Measurements from ENCODE around the gene DYDC2. TPM values are rescaled to one million over a fixed set of nuclear protein-coding genes. Genes with fewer than 3 reads are reported as not detected.

DYDC2 gene
- total and polyA plus RNA-seq, 2 of the 4 experiments (the other 2 are of a cell fraction), result not detected

DNA sequence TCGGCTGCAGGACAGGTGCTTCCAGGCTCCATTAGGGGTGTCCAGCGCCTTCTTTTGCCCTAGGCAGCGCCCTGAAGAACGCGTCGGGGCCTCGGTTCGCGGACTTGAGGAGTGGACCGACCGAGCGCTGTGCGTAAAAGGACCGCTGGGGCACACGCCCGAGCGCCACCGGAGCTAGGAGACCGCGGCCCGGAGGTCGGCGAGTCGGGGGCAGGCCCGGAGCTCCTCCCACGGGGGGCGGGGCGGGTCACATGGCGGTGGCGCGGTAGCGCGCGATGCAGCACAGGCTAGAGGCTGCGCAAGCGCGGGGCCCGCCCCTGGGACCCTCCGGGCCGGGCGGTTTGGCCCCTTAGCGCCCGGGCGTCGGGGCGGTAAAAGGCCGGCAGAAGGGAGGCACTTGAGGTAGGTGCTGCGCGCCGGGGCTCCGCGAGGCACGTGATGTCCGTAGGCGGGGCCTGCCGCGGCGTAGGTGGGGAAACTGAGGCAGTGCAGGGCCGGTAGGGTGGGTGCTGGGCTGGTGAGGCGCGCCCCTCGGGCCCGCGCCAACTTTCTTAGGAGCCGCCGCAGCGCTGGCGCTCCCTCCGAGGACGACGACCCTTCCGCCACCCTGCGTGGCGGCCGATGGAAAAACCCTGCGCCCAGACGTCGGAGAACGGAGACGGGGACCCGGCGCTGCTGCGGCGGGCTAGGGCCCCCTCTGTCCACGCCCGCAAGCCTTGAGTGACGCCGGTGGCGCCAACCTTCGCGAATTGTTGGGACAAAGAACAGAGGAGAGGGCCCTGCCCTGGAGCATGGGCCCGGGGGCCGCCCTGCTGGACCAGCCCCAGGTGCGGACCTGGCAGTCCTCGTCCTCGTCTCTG, 51.9 kb downstream of the DYDC2 start, which contains the start of gene PRXL2A:
Gene PRXL2A, plus strand, starts transcription at position 310 of the 860 bp plus-strand sequence. CDS start 11,917 bp downstream, outside the sequence.
- H2AK5ac ChIP-seq (ENCODE audit: low read depth, low read length), result no peak within 1 kb of the TSS
- no peak within 1 kb of the TSS for H4K8ac ChIP-seq (ENCODE audit: low read depth in 2 of 2, low read length in 2 of 2)
- ATAC-seq (ENCODE audit: low read depth) (peak; percentile 87), DNase-seq (no peak)
- no peak within 1 kb of the TSS for H3K56ac ChIP-seq (ENCODE audit: extremely low read depth, insufficient read depth, low read length)
- no peaks in the 10 kb centered on the region for H3K9me3 ChIP-seq (ENCODE audit: control insufficient read depth, insufficient read depth, low read length)
- H3K18ac ChIP-seq (ENCODE audit: low read depth, low read length), result no peak within 1 kb of the TSS
- no peak within 1 kb of the TSS for H3K23ac ChIP-seq (ENCODE audit: low read depth, low read length)
- no peaks in the 10 kb centered on the region for H3K36me3 ChIP-seq (ENCODE audit: control insufficient read depth, insufficient read depth, low read length)
- ChIA-PET CTCF (no interaction called here), POLR2A (ENCODE audit: unreplicated experiment) (no interaction called here)
- peak within 1 kb of the TSS; percentile 75 for H2AK9ac ChIP-seq (replicated peaks; ENCODE audit: low read depth, low read length, poor library complexity)
- H3K27me3 ChIP-seq (ENCODE audit: control insufficient read depth, insufficient read depth, low read length), result peaks cover 18% of the 10 kb centered on the region
- BruUV-seq (replicated peaks), result no TSS peak
- H3K4me2 ChIP-seq (ENCODE audit: low read depth, low read length), result peak within 1 kb of the TSS; percentile 68; the same call in 1 of the 2 replicates
- H2BK5ac ChIP-seq (ENCODE audit: low read depth, low read length, poor library complexity, severe bottlenecking), result no peak within 1 kb of the TSS
- H4K5ac ChIP-seq (ENCODE audit: low read depth, low read length), result no peak within 1 kb of the TSS
- no peak within 1 kb of the TSS for H4K91ac ChIP-seq (ENCODE audit: insufficient read depth, low read depth, low read length)
- no peaks in the 10 kb centered on the region for H3K79me1 ChIP-seq (ENCODE audit: low read depth in 1 of 2, low read length in 2 of 2)
- H3K27ac ChIP-seq (ENCODE audit: insufficient read depth, low read length), result no peak within 1 kb of the TSS
- H3K9me1 ChIP-seq (ENCODE audit: insufficient read depth, low read length), result peaks cover 3% of the 10 kb centered on the region; the same call in 1 of the 2 replicates
- H2BK20ac ChIP-seq (ENCODE audit: low read depth, low read length), result no peak within 1 kb of the TSS
- H2AFZ ChIP-seq (replicated peaks; ENCODE audit: low read length, poor library complexity), result peak within 1 kb of the TSS; percentile 84
- no peak within 1 kb of the TSS for H3K14ac ChIP-seq (replicated peaks; ENCODE audit: low read depth, low read length)
- intact Hi-C loops (cut with micrococcal nuclease), result no loop called here
- 3% methylated on average over 38 of the region's 96 CpGs; no CpG with 5 or more reads in 1 of the 2 experiments for WGBS, 2 experiments (ENCODE audit: extremely low coverage in 2 of 2, insufficient read length in 1 of 2)
- no peak within 1 kb of the TSS for H3K9ac ChIP-seq (ENCODE audit: low read depth, low read length)
- no peaks in the 10 kb centered on the region for H4K20me1 ChIP-seq (ENCODE audit: insufficient read depth, low read length)
- H3K4ac ChIP-seq (ENCODE audit: low read depth, low read length), result no peak within 1 kb of the TSS
- H3K4me1 ChIP-seq (ENCODE audit: control insufficient read depth, insufficient read depth, low read length), result peaks cover 2% of the 10 kb centered on the region; the same call in 1 of the 2 replicates
- dilution Hi-C loops (cut with HindIII; ENCODE audit: low sequenced_read_pairs, unreplicated experiment), result no loop called here
- peak within 1 kb of the TSS; percentile 43 for H3K4me3 ChIP-seq (ENCODE audit: insufficient read depth, low read depth, low read length)
- TF ChIP-seq CEBPB (IDR thresholded peaks at IDR 0.05; ENCODE audit: low read depth, low read length) (no peak), RCOR1 (IDR thresholded peaks at IDR 0.05; ENCODE audit: insufficient replicate concordance, low read length) (no peak), SMC3 (IDR thresholded peaks at IDR 0.05; ENCODE audit: low read depth, low read length) (no peak), NFE2L2 (IDR thresholded peaks at IDR 0.05; ENCODE audit: low read depth, low read length) (no peak), POLR2A (IDR thresholded peaks at IDR 0.05; ENCODE audit: low read depth, low read length) (no peak), RFX5 (IDR thresholded peaks at IDR 0.05; ENCODE audit: low read depth, low read length) (no peak)
- TF ChIP-seq, protein P1, sequence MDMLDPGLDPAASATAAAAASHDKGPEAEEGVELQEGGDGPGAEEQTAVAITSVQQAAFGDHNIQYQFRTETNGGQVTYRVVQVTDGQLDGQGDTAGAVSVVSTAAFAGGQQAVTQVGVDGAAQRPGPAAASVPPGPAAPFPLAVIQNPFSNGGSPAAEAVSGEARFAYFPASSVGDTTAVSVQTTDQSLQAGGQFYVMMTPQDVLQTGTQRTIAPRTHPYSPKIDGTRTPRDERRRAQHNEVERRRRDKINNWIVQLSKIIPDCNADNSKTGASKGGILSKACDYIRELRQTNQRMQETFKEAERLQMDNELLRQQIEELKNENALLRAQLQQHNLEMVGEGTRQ (IDR thresholded peaks at IDR 0.05; ENCODE audit: low read depth, low read length), result peak; percentile 57
- in situ Hi-C loops (cut with MboI; ENCODE audit: low sequenced_read_pairs), result no loop called here
- H2BK15ac ChIP-seq (ENCODE audit: low read depth, low read length), result no peak within 1 kb of the TSS
- no peak within 1 kb of the TSS for H2BK120ac ChIP-seq (ENCODE audit: low read depth, low read length)
